ENCODE data around the gene LNPK.
"Not testable (repeated sequence)": the region's sequence is repeated elsewhere in the genome, so short reads cannot be mapped to it uniquely, and the experiment has no call there.

Gene LNPK

DNA sequence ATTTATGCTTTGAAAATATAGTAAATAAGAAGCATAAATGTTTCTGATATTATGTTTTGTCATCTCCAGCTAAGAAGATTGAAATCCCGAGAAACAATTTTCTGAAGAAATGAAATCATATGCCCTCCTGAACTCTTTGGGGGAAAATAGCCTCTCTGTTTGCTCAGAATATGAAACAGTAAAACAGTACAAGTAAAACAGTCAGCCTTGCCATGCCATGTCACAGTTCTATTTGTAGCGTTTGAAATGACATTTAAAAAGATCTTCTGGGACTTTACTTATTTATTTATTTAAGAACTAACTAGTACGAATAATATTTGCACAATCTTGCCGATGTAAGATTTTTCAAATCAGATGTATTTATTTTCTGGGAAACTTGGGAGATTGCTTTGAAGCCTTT lies 98.0 kb downstream of the LNPK start:
- no peak for DNase-seq (ENCODE audit: low spot score)
- TF ChIP-seq, protein P1, sequence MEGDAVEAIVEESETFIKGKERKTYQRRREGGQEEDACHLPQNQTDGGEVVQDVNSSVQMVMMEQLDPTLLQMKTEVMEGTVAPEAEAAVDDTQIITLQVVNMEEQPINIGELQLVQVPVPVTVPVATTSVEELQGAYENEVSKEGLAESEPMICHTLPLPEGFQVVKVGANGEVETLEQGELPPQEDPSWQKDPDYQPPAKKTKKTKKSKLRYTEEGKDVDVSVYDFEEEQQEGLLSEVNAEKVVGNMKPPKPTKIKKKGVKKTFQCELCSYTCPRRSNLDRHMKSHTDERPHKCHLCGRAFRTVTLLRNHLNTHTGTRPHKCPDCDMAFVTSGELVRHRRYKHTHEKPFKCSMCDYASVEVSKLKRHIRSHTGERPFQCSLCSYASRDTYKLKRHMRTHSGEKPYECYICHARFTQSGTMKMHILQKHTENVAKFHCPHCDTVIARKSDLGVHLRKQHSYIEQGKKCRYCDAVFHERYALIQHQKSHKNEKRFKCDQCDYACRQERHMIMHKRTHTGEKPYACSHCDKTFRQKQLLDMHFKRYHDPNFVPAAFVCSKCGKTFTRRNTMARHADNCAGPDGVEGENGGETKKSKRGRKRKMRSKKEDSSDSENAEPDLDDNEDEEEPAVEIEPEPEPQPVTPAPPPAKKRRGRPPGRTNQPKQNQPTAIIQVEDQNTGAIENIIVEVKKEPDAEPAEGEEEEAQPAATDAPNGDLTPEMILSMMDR (IDR thresholded peaks at IDR 0.05; ENCODE audit: extremely low read depth, missing control alignments) = no peak

DNA sequence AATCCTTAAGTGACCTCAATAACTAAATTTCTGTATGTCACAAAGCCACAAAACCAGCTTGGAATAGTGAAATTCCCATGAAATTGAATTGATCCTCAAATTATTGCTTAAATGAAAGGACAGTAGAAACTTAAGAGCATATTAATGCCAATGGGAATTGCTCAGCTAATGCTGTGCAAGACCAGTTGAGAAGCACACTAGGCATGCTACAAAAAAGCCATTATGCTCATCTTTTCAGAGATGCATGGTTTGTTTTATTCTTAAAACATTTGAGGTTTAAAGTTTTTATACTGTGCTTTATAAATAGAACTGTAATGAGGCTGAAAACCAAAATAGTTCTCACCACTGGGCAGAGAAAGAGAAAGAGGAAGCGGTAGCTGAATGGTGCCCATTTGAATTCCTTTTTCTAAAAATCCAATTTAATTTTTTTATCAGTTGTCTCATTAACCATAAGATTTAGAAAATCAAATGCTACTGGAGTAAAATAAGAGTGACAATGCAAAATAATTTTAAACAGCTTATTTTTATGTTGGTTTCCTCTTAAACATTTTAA lies 98.6 kb downstream of the LNPK start:
- DNase-seq (ENCODE audit: low spot score) = no peak
- TF ChIP-seq, protein P1 (IDR thresholded peaks at IDR 0.05; ENCODE audit: extremely low read depth, missing control alignments) = no peak

DNA sequence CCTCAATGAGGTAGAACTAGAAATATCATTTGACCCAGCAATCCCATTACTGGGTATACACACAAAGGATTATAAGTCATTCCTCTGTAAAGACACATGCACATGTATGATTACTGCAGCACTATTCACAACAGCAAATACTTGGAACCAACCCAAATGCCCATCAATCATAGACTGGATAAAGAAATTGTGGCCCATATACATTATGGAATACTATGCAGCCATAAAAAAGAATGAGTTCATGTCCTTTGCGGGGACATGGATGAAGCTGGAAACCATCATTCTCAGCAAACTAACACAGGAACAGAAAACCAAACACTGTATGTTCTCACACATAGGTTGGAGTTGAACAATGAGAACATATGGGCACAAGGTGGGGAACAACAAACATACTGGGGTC lies 106.1 kb downstream of the LNPK start:
- DNase-seq (ENCODE audit: low spot score) = not testable (repeated sequence)

DNA sequence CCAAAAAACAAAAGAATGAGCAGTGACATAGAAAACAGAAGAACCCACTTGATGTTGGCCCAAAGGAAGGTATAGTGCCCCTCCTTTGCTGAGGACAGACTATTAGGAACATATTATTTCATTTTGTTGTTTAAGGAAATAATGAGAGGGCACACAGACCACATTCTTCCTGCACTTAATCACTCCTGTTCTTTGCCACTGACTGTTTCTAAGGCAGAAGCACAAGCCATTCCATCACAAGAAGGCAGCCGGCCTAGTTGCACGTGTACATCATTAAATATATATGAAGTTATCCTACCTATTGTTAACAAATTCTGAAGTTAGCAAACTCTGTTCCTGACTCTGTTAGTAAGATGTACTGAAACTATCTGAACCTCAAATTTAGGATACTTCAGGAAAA lies 110.0 kb downstream of the LNPK start:
- TF ChIP-seq, protein P1 (IDR thresholded peaks at IDR 0.05; ENCODE audit: extremely low read depth, missing control alignments) = no peak
- DNase-seq (ENCODE audit: low spot score) = no peak

DNA sequence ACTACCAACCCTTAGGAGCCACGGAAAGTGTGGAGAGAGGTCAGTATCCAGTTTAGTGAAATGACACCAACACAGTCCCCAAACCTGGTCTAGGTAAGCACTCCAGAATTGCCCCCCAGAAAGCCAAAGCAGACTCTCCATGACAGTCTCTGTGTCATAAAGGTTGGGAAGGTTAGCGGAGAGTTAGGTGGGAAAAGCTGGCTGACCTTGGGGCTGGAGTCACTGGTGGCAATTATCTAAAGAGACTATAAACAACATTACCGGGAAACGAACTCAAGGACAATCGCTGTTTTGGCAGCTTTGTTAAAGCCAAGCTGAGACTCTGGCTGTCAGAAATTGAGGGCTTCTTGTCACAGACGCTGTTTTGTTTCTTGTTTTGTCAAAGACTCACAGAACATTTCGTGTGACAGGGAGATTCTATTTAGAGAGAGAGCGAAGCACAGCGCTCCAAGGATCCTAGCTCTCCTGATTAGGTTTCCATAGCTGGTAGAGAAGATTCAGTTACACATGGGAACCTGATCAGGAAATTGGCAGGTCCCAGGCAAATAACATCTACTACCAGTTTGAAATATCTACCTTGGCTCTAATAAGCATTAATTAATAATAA lies 111.3 kb downstream of the LNPK start:
- no peak for DNase-seq (ENCODE audit: low spot score)
- TF ChIP-seq, protein P1 (IDR thresholded peaks at IDR 0.05; ENCODE audit: extremely low read depth, missing control alignments) = no peak

DNA sequence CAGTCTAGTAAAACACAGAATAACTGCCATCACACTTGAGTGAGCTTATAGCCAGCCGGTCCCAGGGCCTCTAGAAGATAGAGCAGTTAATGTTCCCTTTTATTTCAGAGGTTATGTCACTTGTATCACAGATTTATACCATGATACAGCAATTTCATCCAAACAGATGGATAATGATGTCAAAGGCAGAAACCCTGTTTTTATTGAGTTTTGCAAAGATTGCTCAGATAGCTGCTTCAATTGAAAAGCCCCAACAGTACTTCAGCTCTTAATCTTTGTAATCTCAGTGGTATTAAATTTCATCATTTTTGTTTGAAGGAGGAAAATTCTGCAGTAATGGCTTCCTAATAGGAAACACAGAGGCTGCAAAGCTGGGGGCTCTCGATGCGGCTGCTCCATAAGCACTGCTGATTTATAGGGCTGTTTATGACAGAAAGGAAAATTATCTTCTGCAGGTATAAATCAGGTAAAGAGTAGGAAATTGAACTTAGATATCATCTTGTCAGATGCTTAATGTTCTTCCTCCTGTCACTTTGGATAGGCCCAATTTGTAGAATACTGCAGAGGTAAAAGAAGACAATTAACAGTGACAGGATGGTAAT lies 112.3 kb downstream of the LNPK start:
- no peak for DNase-seq (ENCODE audit: low spot score)
- TF ChIP-seq, protein P1 (IDR thresholded peaks at IDR 0.05; ENCODE audit: extremely low read depth, missing control alignments) = no peak

DNA sequence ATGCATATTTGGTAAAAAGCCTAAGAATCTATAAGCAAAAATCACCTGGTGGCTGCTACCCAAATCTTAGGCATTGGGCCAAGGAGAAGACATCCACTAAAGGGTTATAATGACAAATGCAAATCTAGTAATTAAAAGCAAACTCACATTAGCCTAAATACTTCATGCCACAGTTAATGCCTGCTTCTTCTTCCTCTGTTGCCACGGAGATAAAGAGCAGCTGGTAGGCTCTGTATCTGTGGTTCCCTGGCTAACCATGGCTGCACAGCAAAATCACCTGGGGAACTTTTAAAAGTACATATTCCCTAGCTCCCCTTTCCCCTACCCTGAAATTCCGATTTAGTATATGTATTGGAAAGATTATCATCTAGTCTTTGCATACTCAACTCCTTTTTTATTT lies 114.3 kb downstream of the LNPK start:
- no peak for DNase-seq (ENCODE audit: low spot score)
- TF ChIP-seq, protein P1 (IDR thresholded peaks at IDR 0.05; ENCODE audit: extremely low read depth, missing control alignments) = no peak
